Measurements from ENCODE around the gene DAPK3.
"Not testable (repeated sequence)": the region's sequence is repeated elsewhere in the genome, so short reads cannot be mapped to it uniquely, and the experiment has no call there.

The DAPK3 gene

GRCh38 chr19:3980353-3981251 lies 9.7 kb upstream of the DAPK3 start:
- no peak for DNase-seq

- no peak for DNase-seq
Observed at GRCh38 chr19:3979674-3980352, 8.9 kb upstream of the DAPK3 start.

GRCh38 chr19:3979289-3979673 lies 8.4 kb upstream of the DAPK3 start:
- no peak for DNase-seq

- DNase-seq, result no peak
Observed at GRCh38 chr19:3978145-3978544, 7.2 kb upstream of the DAPK3 start.

GRCh38 chr19:3977242-3978143 lies 6.6 kb upstream of the DAPK3 start:
- no peak for DNase-seq

GRCh38 chr19:3976495-3977241 lies 5.8 kb upstream of the DAPK3 start:
- no peak for DNase-seq

- DNase-seq, result no peak
Observed at GRCh38 chr19:3975637-3976087, 4.8 kb upstream of the DAPK3 start.

- no peak for DNase-seq
Observed at GRCh38 chr19:3975144-3975543, 4.2 kb upstream of the DAPK3 start.

- DNase-seq, result no peak
Observed at GRCh38 chr19:3970313-3970807, 539 bp downstream of the DAPK3 start.

- no peak for DNase-seq
Observed at GRCh38 chr19:3969435-3970312, 1.2 kb downstream of the DAPK3 start.

GRCh38 chr19:3968556-3969434 lies 2.1 kb downstream of the DAPK3 start:
- DNase-seq, result peak in 10 of 56 donors; percentile 8 to 58 (median 27)

- not testable (repeated sequence) for DNase-seq
Observed at GRCh38 chr19:3967983-3968382, 2.9 kb downstream of the DAPK3 start.

GRCh38 chr19:3966051-3967017 lies 4.6 kb downstream of the DAPK3 start:
- no peak for DNase-seq

- DNase-seq, result no peak
Observed at GRCh38 chr19:3964256-3965194, 6.4 kb downstream of the DAPK3 start.

- no peak for DNase-seq
Observed at GRCh38 chr19:3963458-3964255, 7.2 kb downstream of the DAPK3 start.
